K562 (cell line): Measurements from ENCODE around the gene TCIRG1. TPM values are rescaled to one million over a fixed set of nuclear protein-coding genes. Genes with fewer than 3 reads are reported as not detected.

Experiments used
- CBX8 ChIP-seq: fragments of 200-600 bp; sonication (generic); IDR thresholded peaks from 2 replicates; pipeline ENCODE4 v1.6.1; 2012; ENCODE audit warnings: borderline replicate concordance, mixed run types, low read depth, mild to moderate bottlenecking, moderate library complexity, mixed read lengths, low read length, control low read depth, inconsistent platforms; ENCODE audit not compliant: poor library complexity, severe bottlenecking; ENCODE audit errors: extremely low read depth
- CCNT2 ChIP-seq: IDR thresholded peaks from 2 replicates; pipeline ENCODE4 v1.6.1; 2011; ENCODE audit warnings: borderline replicate concordance, low read depth, mild to moderate bottlenecking, moderate library complexity, mixed read lengths, low read length; ENCODE audit not compliant: insufficient read length; ENCODE audit errors: extremely low read depth
- CHD1 ChIP-seq: fragments of 200-600 bp; sonication (generic); IDR thresholded peaks from one replicate; pipeline ENCODE4 v1.6.1; 2012; ENCODE audit warnings: mild to moderate bottlenecking, moderate library complexity, low read length, inconsistent platforms
- CREB5 ChIP-seq: fragments of 250-450 bp; sonication (Bioruptor Pico); IDR thresholded peaks from 2 replicates; pipeline ENCODE4 v1.5.0; 2020; ENCODE audit warnings: mild to moderate bottlenecking
- CTBP1 ChIP-seq: fragments of 450-650 bp; IDR thresholded peaks from 2 replicates; pipeline ENCODE4 v1.6.1; 2016; ENCODE audit warnings: borderline replicate concordance
- E2F3 ChIP-seq: fragments of 250-450 bp; sonication (Bioruptor Pico); IDR thresholded peaks from 2 replicates; pipeline ENCODE4 v1.4.0; 2020; ENCODE audit warnings: mild to moderate bottlenecking
- ESRRB ChIP-seq: fragments of 250-450 bp; sonication (Bioruptor Pico); IDR thresholded peaks from 2 replicates; pipeline ENCODE4 v1.5.0; 2020; ENCODE audit warnings: mild to moderate bottlenecking, moderate library complexity, borderline replicate concordance
- EZH2 ChIP-seq: IDR thresholded peaks from 2 replicates; pipeline ENCODE4 v1.6.1; 2012; ENCODE audit warnings: low read depth, mild to moderate bottlenecking, inconsistent platforms, low read length, borderline replicate concordance
- GATAD2A ChIP-seq: fragments of 450-650 bp; IDR thresholded peaks from 2 replicates; pipeline ENCODE4 v1.6.1; 2017
- HMGXB4 ChIP-seq: sonication (generic); formaldehyde crosslinking; IDR thresholded peaks from 2 replicates; pipeline ENCODE4 v1.8.1; 2023; ENCODE audit warnings: mild to moderate bottlenecking, missing genetic modification reagents
- KDM1A ChIP-seq, 2 experiments: fragments of 450-650 bp; IDR thresholded peaks; 2 replicates each; pipeline ENCODE4 v1.6.1; 2016; ENCODE audit warnings: mild to moderate bottlenecking in 2 of 2
- L3MBTL2 ChIP-seq: fragments of 450-650 bp; IDR thresholded peaks from 2 replicates; pipeline ENCODE4 v1.6.1; 2016; ENCODE audit warnings: mild to moderate bottlenecking, moderate library complexity
- MAFF ChIP-seq: IDR thresholded peaks from 2 replicates; pipeline ENCODE4 v1.6.1; 2012; ENCODE audit warnings: low read length, improper control_type of control experiment
- NFE2L1 ChIP-seq: fragments of 450-650 bp; IDR thresholded peaks from 2 replicates; pipeline ENCODE4 v1.6.1; 2016; ENCODE audit warnings: missing genetic modification characterization, low read depth, mild to moderate bottlenecking, missing compliant biosample characterization, moderate library complexity, borderline replicate concordance
- SMC3 ChIP-seq: conservative IDR thresholded peaks from 2 replicates; pipeline ENCODE4 v1.6.1; 2011; ENCODE audit warnings: low read depth, low read length, improper control_type of control experiment; ENCODE audit not compliant: insufficient read depth
- SNAPC5 ChIP-seq: fragments of 250-450 bp; sonication (Bioruptor Pico); IDR thresholded peaks from 2 replicates; pipeline ENCODE4 v1.8.0; 2021; ENCODE audit warnings: moderate library complexity, mild to moderate bottlenecking, inconsistent platforms
- SOX6 ChIP-seq: fragments of 450-650 bp; IDR thresholded peaks from 2 replicates; pipeline ENCODE4 v1.6.1; 2014; ENCODE audit warnings: mild to moderate bottlenecking
- TCF15 ChIP-seq: fragments of 250-450 bp; sonication (Bioruptor Pico); IDR thresholded peaks from 2 replicates; pipeline ENCODE4 v1.8.0; 2022; ENCODE audit warnings: moderate library complexity, mild to moderate bottlenecking, inconsistent platforms
- ZBTB33 ChIP-seq: sonication (generic); formaldehyde crosslinking; IDR thresholded peaks from 2 replicates; pipeline ENCODE4 v1.8.1; 2023; ENCODE audit warnings: mild to moderate bottlenecking, missing genetic modification reagents
- ZNF507 ChIP-seq: conservative IDR thresholded peaks from 2 replicates; pipeline ENCODE4 v1.6.1; 2017; ENCODE audit warnings: missing genetic modification characterization, missing compliant biosample characterization
- ZNF695 ChIP-seq: fragments of 450-650 bp; formaldehyde crosslinking; IDR thresholded peaks from 2 replicates; pipeline ENCODE4 v1.4.0; 2020; ENCODE audit warnings: mild to moderate bottlenecking, moderate library complexity
- ZNF699 ChIP-seq: fragments of 250-450 bp; sonication (Bioruptor Pico); IDR thresholded peaks from 2 replicates; pipeline ENCODE4 v1.8.0; 2021; ENCODE audit warnings: mild to moderate bottlenecking, moderate library complexity; ENCODE audit not compliant: insufficient replicate concordance
- ZNF707 ChIP-seq: fragments of 250-450 bp; sonication (Bioruptor Pico); conservative IDR thresholded peaks from 2 replicates; pipeline ENCODE4 v1.8.0; 2022; ENCODE audit warnings: inconsistent platforms, mild to moderate bottlenecking, moderate library complexity
- polyA plus RNA-seq, 8 experiments: library from polyadenylated mRNA; depleted of rRNA in 4 of 8; stranded (reverse) in 5 of 8; unstranded in 3 of 8; fragments of >200 nt; fragmentation: Nextera tagmentation in 2 of 8; fragmentation: Illumina TruSeq in 1 of 8; extraction: Ambion mirVana in 2 of 8; extraction: Trizol in 1 of 8; gene quantifications; 2 replicates each; pipeline versions ENCODE4 v1.2.1 to v1.2.3, GENCODE V29; 2011 to 2014; ENCODE audit warnings: inconsistent platforms in 1 of 8, missing spikeins in 1 of 8
- total RNA-seq, 7 experiments: library from RNA; depleted of rRNA in 6 of 7; stranded (reverse); fragments of >200 nt in 6 of 7; fragmentation: Illumina TruSeq in 2 of 7; extraction: Trizol in 2 of 7; gene quantifications; 2 replicates each; pipeline versions ENCODE4 v1.2.1 to v1.2.3, GENCODE V29; 2011 to 2021; ENCODE audit warnings: low replicate concordance in 1 of 7

TCIRG1 gene
- total and polyA plus RNA-seq, 9 of the 15 experiments (the other 6 are each of a cell fraction or from before 2014, with no cell fraction given) = 0.49 to 143 (median 24.4) TPM

GRCh38 chr11:67996622-67997474 lies 42.0 kb upstream of the TCIRG1 start (continued):
- TF ChIP-seq CCNT2 = no peak
- TF ChIP-seq L3MBTL2 = peak; percentile 96
- TF ChIP-seq ZNF707 (CRISPR knock-in tag) = no peak
- TF ChIP-seq E2F3 (CRISPR knock-in tag) = no peak
- no peak for TF ChIP-seq TCF15 (CRISPR knock-in tag)
- TF ChIP-seq SMC3 = no peak
- TF ChIP-seq CREB5 (CRISPR knock-in tag) = no peak
- no peak for TF ChIP-seq CBX8
- no peak for TF ChIP-seq GATAD2A
- no peak for TF ChIP-seq ZNF695 (CRISPR knock-in tag)
- no peak for TF ChIP-seq KDM1A (IDR thresholded peaks at IDR 0.05)
- TF ChIP-seq SNAPC5 = no peak
- TF ChIP-seq ZNF699 = no peak
- TF ChIP-seq SOX6 = no peak
- TF ChIP-seq HMGXB4 (CRISPR knock-in tag) = 0 out of 2 replicates have a peak, but pooled peaks have one; percentile 13
- no peak for TF ChIP-seq NFE2L1 (tag)
- TF ChIP-seq ESRRB = no peak
- TF ChIP-seq ZBTB33 = peak; percentile 98
- no peak for TF ChIP-seq CTBP1
- no peak for TF ChIP-seq MAFF
- no peak for TF ChIP-seq EZH2
- TF ChIP-seq CHD1 = no peak
- TF ChIP-seq ZNF507 (tag) = no peak
